Muscle of back (tissue), 11 donors: ENCODE results near the gene SCN2A. TPM values are rescaled to one million over a fixed set of nuclear protein-coding genes. Genes with fewer than 3 reads are reported as not detected.

Source experiments
- DNase-seq, 3 donors: peaks; one replicate each; pipeline versions ENCODE4 v3.0.0 to v3.0.0-alpha.2; 2013
- polyA plus RNA-seq, 10 donors: library from polyadenylated mRNA; unstranded; fragments of 120-200 nt; gene quantifications; one replicate each; pipeline ENCODE4 v1.2.1, GENCODE V29; 2013; ENCODE audit not compliant: insufficient read length in 10 of 10

SCN2A gene
- polyA plus RNA-seq, 10 donors = 0.03 to 0.34 (median 0.07) TPM; not detected in 1

DNA sequence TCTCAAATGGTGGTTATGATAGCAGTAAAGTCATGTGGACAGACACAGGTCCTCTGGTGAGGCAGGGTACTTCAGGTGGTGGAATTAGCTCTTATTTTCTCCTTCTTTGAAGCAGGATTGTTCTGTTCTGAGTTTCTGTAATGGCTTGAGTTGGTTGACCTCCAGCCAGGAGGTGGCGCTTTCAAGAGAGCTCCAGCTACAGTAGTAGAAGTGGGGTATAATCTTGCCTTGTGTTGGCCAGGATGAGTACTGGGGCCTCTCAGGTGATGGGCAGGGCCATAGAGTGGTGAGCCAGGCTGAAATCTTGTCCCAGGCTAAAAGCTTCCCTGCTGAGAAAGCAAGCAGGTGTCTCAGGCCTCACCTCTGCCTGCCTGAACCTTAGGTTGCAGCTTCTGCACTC lies 177.8 kb downstream of the SCN2A start:
- no peak for DNase-seq

DNA sequence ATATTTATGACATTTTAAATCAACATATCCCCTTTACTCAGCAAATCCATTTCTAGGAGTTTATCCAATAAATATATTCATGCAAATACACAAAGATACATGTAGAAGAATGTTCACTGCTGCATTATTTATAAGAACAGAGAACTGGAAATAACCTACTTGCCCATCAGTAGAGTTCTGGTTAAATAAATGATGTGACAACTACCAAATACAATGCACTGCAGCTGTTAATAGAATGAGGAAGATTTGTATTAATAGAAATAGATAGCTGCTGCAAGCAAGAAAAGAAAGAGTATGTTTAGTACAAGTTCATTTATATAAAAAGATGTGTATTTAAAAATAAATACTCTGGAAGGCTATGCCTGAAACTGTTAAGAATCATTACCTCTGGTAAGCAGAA lies 181.0 kb downstream of the SCN2A start:
- DNase-seq = no peak

GRCh38 chr2:165423081-165423480 lies 183.9 kb downstream of the SCN2A start:
- no peak for DNase-seq

GRCh38 chr2:165425556-165425955 lies 186.3 kb downstream of the SCN2A start:
- DNase-seq = no peak

DNA sequence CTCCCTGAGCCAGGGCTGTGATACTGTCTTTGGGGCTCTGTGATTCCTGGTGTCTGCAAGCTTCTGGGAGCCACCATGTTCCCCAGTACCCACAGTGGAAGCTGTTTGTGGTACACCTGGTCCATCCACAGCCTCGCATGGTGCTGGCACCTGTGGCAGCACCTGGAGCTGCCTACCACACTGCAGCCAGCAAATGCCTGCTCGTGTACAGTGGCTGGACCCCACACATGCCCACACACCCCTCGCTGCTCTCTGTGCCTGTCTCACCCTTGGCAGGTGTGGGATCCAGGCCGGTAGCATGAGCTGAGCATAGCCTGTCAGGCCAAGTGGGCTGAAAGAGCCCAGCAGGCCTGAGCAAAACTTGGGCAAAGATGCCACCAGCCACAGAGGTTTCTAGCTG lies 188.5 kb downstream of the SCN2A start:
- DNase-seq = no peak

GRCh38 chr2:165428926-165429325 lies 189.7 kb downstream of the SCN2A start:
- DNase-seq = no peak

DNA sequence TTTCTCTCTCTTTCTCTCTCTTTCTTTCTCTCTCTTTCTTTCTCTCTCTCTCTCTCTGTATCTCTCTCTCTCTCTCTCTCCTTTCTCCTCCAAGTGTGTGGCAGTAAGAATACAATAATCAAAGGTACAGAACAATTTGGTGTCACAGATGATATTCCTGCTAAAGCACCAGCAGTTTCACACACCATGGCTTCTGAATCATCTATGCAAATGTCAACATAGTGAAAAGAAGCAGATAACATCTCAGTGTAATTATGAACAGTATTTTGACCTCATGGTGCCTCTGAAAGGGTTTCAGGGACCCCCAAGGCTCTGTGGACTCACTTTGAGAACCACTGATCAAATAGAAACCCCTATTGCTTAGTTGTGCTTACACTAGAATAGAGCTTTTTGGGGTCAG lies 191.8 kb downstream of the SCN2A start:
- DNase-seq = no peak

DNA sequence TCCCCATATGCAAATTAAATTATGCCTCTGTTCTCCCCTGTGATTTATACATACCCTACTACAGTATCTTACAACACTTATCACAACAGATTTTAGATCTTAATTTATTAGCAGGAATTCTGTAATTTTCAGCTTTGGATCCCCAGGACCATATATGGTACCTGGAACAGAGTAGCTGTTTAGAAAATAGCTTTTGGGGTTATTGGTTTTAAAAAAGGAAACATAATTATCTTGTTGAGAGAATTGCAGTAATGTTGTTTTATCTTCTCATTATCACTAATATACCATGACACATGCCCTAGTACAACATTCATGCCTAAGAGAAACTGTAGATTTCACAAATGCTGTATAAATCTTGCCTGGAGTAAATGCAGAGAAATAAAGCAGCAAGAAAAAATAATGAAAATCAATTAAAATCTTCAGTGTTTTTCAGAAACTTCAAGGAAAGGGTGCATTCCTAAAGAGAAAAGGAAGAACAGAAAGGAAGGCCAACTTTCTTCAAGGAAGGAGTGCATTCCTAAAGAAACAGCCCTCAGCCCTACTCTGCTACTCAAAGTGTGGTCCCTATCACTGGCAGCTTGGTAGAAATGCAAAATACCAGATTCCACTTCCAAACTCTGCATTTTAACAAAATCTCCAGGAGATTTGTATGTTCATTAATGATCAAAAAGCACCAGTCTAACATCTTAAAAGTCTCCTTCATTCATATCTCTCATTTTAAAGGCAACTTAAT lies 193.2 kb downstream of the SCN2A start:
- no peak for DNase-seq

GRCh38 chr2:165434865-165435496 lies 195.8 kb downstream of the SCN2A start:
- no peak for DNase-seq

- DNase-seq = no peak
Observed at GRCh38 chr2:165435611-165436010, 196.4 kb downstream of the SCN2A start.

DNA sequence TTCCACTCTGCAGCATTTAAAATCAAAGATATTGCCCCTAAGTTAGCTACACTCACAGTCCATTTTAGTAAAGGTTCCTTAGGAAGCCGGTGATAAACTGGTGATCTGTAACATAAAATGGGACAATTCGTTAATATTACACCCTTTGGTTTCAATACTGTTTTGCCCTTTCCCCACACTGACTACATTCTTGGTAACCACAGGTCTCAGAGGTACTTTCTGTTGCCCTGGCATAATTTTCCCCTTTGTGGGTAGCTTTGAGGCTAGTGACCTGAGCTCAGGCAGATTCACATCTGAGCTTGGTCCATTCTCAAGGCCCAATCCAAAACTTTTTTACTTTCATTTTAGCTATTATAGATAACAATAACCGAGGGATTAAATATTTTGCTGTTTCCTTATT lies 197.3 kb downstream of the SCN2A start:
- no peak for DNase-seq

DNA sequence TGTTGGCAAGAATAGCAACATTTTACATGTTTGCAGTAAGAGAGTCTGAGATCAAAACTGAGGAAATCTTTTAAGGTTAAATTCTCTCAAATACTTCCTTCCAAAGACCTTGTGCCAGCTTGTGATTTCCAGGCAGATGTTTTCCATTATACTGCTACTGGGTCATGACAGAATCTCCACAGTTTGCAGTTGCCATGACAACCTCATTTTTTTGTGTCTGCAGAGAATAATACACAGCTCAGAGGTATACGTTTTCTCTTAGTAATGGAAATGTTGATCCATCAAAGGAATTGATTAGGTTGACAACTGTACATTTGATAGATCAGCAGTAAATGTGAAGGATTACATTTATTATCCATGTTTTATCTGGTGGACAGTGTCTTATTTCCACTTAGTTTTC lies 201.2 kb downstream of the SCN2A start:
- DNase-seq = peak; percentile 64 to 91 (median 86)

Other genes starting within 250 kb of the SCN2A start
- 1 to 10 TPM in 1 of 10 donors, under 1 TPM in 9; 0.54 to 1.4 (median 0.67) TPM for gene SCN3A, start 35.4 kb upstream of the SCN2A start, polyA plus RNA-seq
- gene CSRNP3, start 230.3 kb downstream of the SCN2A start, polyA plus RNA-seq = 10 to 100 TPM in 6 of 10 donors, 1 to 10 TPM in 4; 6.3 to 12.2 (median 10.6) TPM